ENCODE measurements around the gene LDLRAD3.

DNA sequence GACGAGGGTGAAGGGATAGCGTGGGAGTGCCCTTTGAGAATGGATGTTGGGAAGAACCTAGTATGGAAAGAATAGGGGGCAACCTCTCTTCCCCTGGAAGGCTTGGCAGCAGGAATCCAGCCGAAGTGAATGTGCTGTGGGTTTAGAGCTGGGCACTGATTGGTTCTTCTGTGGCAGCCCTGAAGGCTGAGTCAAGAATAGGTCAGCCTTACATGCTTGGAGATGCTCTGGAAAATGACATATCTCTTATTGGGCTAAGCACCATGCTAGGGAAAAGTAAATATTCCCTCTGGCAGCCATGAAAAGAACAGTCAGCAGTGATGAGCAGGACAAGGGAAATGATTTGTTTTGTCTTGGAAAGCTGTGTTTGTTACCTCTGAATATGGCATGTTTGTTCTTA is 195.9 kb downstream of the LDLRAD3 start:
- TF ChIP-seq EZH2phosphoT487 (IDR thresholded peaks at IDR 0.05; ENCODE audit: low read depth), result no peak
- TF ChIP-seq, protein P1, sequence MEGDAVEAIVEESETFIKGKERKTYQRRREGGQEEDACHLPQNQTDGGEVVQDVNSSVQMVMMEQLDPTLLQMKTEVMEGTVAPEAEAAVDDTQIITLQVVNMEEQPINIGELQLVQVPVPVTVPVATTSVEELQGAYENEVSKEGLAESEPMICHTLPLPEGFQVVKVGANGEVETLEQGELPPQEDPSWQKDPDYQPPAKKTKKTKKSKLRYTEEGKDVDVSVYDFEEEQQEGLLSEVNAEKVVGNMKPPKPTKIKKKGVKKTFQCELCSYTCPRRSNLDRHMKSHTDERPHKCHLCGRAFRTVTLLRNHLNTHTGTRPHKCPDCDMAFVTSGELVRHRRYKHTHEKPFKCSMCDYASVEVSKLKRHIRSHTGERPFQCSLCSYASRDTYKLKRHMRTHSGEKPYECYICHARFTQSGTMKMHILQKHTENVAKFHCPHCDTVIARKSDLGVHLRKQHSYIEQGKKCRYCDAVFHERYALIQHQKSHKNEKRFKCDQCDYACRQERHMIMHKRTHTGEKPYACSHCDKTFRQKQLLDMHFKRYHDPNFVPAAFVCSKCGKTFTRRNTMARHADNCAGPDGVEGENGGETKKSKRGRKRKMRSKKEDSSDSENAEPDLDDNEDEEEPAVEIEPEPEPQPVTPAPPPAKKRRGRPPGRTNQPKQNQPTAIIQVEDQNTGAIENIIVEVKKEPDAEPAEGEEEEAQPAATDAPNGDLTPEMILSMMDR (IDR thresholded peaks at IDR 0.05; ENCODE audit: low read depth, low read length), result no peak
